LNCaP clone FGC (cell line): ENCODE results near the gene PGGT1B.

Source experiments
- DNase-seq: peaks from one replicate; pipeline ENCODE4 v3.0.0-alpha.2; 2011; ENCODE audit warnings: low read depth
- H3K4me3 ChIP-seq: 2 replicates; pipeline ENCODE4 v1.5.1; 2011; ENCODE audit warnings: mild to moderate bottlenecking, low read depth, low read length, control low read depth
- CTCF ChIP-seq: IDR thresholded peaks from 2 replicates; pipeline ENCODE4 v1.5.1; 2012; ENCODE audit warnings: mild to moderate bottlenecking; ENCODE audit not compliant: control insufficient read depth, insufficient read depth; ENCODE audit errors: extremely low read depth

PGGT1B gene

GRCh38 chr5:115189866-115190265, 72.8 kb downstream of the PGGT1B start:
- H3K4me3 ChIP-seq = no peak overlapping the region
- no peak for DNase-seq
- no peak for TF ChIP-seq CTCF

- TF ChIP-seq CTCF = no peak
- no peak overlapping the region for H3K4me3 ChIP-seq
Measured at GRCh38 chr5:115186794-115187193, 75.9 kb downstream of the PGGT1B start.

DNA sequence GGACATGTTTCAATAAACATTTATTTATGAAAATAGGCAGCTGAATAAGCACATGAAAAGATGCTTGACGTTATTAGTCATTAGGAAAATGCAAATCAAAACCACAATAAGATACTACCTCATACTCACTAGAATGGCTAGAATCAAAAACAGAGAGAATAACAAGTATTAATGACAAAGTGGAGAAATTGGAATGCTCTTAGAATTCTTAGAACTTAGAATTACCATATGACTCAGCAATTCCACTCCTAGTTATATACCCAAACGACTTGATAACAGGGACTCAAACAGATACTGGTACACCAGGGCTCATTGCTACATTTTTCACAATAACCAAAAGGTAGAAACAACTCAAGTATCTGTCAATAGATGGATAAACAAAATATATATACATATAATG, 77.9 kb downstream of the PGGT1B start:
- no peak overlapping the region for H3K4me3 ChIP-seq
- TF ChIP-seq CTCF = no peak
- no peak for DNase-seq

More at GRCh38 chr5:115186794-115187193, 75.9 kb downstream of the PGGT1B start:
- no peak for DNase-seq

DNA sequence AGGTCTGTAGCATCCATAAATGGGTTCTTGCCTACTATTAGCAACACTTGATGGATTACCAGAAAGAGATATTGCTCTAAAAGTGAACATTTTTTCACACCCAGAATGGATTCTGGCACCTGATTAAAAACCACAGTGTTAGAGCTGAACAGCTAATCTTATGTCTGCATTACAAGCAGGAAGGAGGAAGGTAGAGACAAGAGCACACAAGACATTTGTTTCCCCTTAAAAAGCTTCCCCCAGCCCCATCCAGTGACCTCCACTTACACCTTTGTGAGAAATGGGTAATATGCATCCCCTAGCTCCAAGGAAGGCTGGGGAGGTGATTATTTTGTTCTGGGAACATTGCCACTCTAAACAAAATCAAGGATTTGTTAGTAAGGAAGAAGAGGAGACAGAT, 80.9 kb downstream of the PGGT1B start:
- no peak for DNase-seq
- no peak overlapping the region for H3K4me3 ChIP-seq
- TF ChIP-seq CTCF = no peak

DNA sequence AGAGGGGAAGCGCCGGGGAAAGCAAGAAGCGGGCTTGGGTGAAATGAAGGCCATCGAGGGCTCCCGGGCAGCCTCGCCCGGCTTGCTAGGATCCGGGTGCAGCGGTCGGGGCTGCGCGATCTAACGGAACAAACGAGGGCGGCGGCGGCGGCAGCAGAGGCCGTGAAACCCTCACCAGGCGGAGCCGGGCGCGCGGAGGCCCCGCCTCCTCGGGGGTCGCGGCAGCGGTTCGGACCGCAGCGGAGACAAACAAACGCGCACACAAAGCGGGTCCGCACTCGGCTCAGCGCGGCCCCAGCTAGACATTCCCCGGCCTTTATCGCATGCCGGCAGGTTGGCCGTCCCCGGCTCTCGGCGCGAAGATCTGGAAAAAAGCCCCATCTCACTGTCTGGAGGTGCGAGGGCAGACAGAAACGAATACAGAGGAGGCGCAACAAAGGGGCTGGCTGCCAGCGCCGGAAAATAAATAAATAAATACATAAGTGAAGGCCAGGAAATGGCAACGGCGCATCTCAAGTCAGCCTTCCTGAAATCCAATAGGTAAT, 82.4 kb downstream of the PGGT1B start:
- TF ChIP-seq CTCF = no peak
- DNase-seq = no peak

GRCh38 chr5:115179394-115180164, 83.1 kb downstream of the PGGT1B start:
- TF ChIP-seq CTCF = no peak
- no peak overlapping the region for H3K4me3 ChIP-seq
- no peak for DNase-seq

More for the DNA sequence above, 82.4 kb downstream of the PGGT1B start:
- no peak overlapping the region for H3K4me3 ChIP-seq

- TF ChIP-seq CTCF = no peak
- no peak overlapping the region for H3K4me3 ChIP-seq
- DNase-seq = no peak
Measured at GRCh38 chr5:115179030-115179393, 83.7 kb downstream of the PGGT1B start.
